ENCODE measurements around the gene DMXL1. TPM values are rescaled to one million over a fixed set of nuclear protein-coding genes. Genes with fewer than 3 reads are reported as not detected.

The DMXL1 gene
- total RNA-seq, 3 donors from 2014 or later (not counting 1 experiment from before 2014, with no cell fraction given), result 36.7 to 43.0 (median 39.9) TPM

- Histone ChIP-seq H3K4me3 (ENCODE audit: low read length) (peak overlapping the region; percentile 98), H3K27me3 (ENCODE audit: control insufficient read depth, insufficient read depth, low read length) (no peaks in the 10 kb centered on the region), H3K36me3 (ENCODE audit: control insufficient read depth, insufficient read depth, low read length) (no peaks in the 10 kb centered on the region), H3K9me3 (ENCODE audit: control insufficient read depth, insufficient read depth, low read length) (no peaks in the 10 kb centered on the region), H3K27ac (ENCODE audit: low read length) (peak overlapping the region; percentile 90), H3K4me1 (ENCODE audit: control insufficient read depth, insufficient read depth, low read length) (peaks cover 37% of the 10 kb centered on the region)
- Mint-ChIP-seq H3K27me3 (ENCODE audit: low read depth in 2 of 2) (no peaks in the 10 kb centered on the region), H3K9me3 (no peaks in the 10 kb centered on the region), H3K36me3 (no peaks in the 10 kb centered on the region), H3K4me1 (peaks cover 55 to 68% of the 10 kb centered on the region in 2 donors), H3K27ac (peak overlapping the region; percentile 89 to 98), H3K4me3 (peak overlapping the region; percentile 97)
- ATAC-seq, result peak; percentile 87 to 96 (median 90)
- TF ChIP-seq, protein P1, sequence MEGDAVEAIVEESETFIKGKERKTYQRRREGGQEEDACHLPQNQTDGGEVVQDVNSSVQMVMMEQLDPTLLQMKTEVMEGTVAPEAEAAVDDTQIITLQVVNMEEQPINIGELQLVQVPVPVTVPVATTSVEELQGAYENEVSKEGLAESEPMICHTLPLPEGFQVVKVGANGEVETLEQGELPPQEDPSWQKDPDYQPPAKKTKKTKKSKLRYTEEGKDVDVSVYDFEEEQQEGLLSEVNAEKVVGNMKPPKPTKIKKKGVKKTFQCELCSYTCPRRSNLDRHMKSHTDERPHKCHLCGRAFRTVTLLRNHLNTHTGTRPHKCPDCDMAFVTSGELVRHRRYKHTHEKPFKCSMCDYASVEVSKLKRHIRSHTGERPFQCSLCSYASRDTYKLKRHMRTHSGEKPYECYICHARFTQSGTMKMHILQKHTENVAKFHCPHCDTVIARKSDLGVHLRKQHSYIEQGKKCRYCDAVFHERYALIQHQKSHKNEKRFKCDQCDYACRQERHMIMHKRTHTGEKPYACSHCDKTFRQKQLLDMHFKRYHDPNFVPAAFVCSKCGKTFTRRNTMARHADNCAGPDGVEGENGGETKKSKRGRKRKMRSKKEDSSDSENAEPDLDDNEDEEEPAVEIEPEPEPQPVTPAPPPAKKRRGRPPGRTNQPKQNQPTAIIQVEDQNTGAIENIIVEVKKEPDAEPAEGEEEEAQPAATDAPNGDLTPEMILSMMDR (IDR thresholded peaks at IDR 0.05), result no peak
- intact Hi-C loops (cut with micrococcal nuclease), result loop anchor here (1.0 to 2.0 kb wide), 7 partner anchors 10 to 280 kb away; partner anchors contain the start of gene DTWD2
- DNase-seq, result peak; percentile 93 to 95
- under 1% methylated on average over 65 of the region's 65 CpGs for WGBS (ENCODE audit: insufficient coverage)
These were observed 197.6 kb downstream of the DMXL1 start for GRCh38 chr5:119268387-119269060.

- Histone ChIP-seq H3K27ac (ENCODE audit: low read length) (peak overlapping the region; percentile 90), H3K36me3 (ENCODE audit: control insufficient read depth, insufficient read depth, low read length) (no peaks in the 10 kb centered on the region), H3K4me3 (ENCODE audit: low read length) (peak overlapping the region; percentile 98), H3K9me3 (ENCODE audit: control insufficient read depth, insufficient read depth, low read length) (no peaks in the 10 kb centered on the region), H3K27me3 (ENCODE audit: control insufficient read depth, insufficient read depth, low read length) (no peaks in the 10 kb centered on the region), H3K4me1 (ENCODE audit: control insufficient read depth, insufficient read depth, low read length) (peaks cover 44% of the 10 kb centered on the region)
- TF ChIP-seq, protein P1 (IDR thresholded peaks at IDR 0.05), result no peak
- H3K27me3 Mint-ChIP-seq (ENCODE audit: low read depth in 2 of 2), result no peaks in the 10 kb centered on the region
- H3K4me3 Mint-ChIP-seq, result peak overlapping the region; percentile 97
- no peaks in the 10 kb centered on the region for H3K36me3 Mint-ChIP-seq
- H3K27ac Mint-ChIP-seq, result peak overlapping the region; percentile 89 to 98
- 0% methylated on average over 23 of the region's 24 CpGs for WGBS (ENCODE audit: insufficient coverage)
- peaks cover 63 to 76% of the 10 kb centered on the region in 2 donors for H3K4me1 Mint-ChIP-seq
- H3K9me3 Mint-ChIP-seq, result no peaks in the 10 kb centered on the region
- DNase-seq (peak in 1 of 2 donors; percentile 65), ATAC-seq (peak in 1 of 3 donors; percentile 6)
- intact Hi-C loops (cut with micrococcal nuclease), result loop anchor here (1.0 to 2.0 kb wide), 5 partner anchors 9 to 143 kb away; no protein-coding TSS in a partner anchor
These were observed 198.4 kb downstream of the DMXL1 start for GRCh38 chr5:119269061-119269944.

DNA sequence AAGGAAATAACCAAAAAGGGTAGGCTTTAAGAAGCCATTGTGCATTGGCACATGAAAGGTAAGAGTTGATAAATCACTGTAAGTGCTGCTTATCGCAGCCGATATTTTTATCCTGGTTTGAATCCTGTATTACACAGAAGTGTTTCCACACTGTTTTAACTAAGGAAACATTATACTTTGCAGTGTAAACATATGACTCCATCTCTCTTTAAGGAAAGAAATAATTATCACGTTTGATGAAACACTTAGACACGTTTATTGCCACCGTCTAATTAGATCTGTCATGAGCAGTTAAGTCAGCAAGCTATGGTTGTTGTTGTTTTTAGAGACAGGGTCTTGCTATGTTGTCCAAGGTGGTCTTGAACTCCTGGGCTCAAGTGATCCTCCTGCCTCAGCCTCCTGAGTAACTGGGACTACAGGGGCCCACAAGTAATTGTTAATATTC lies 199.3 kb downstream of the DMXL1 start:
- H3K9me3 Mint-ChIP-seq, result no peaks in the 10 kb centered on the region
- no peaks in the 10 kb centered on the region for H3K36me3 Mint-ChIP-seq
- ATAC-seq, result no peak
- peak overlapping the region; percentile 90 for H3K27ac ChIP-seq (ENCODE audit: low read length)
- peak overlapping the region; percentile 97 for H3K4me3 Mint-ChIP-seq
- intact Hi-C loops (cut with micrococcal nuclease), result no loop called here
- no peaks in the 10 kb centered on the region for H3K27me3 Mint-ChIP-seq (ENCODE audit: low read depth in 2 of 2)
- H3K27ac Mint-ChIP-seq, result peak overlapping the region; percentile 89 to 98
- DNase-seq, result peak in 1 of 2 donors; percentile 36
- TF ChIP-seq, protein P1 (IDR thresholded peaks at IDR 0.05), result no peak
- 21% methylated on average over 5 of the region's 5 CpGs for WGBS (ENCODE audit: insufficient coverage)
- H3K27me3 ChIP-seq (ENCODE audit: control insufficient read depth, insufficient read depth, low read length), result no peaks in the 10 kb centered on the region
- peak overlapping the region; percentile 98 for H3K4me3 ChIP-seq (ENCODE audit: low read length)
- H3K9me3 ChIP-seq (ENCODE audit: control insufficient read depth, insufficient read depth, low read length), result no peaks in the 10 kb centered on the region
- H3K4me1 Mint-ChIP-seq, result peaks cover 72 to 84% of the 10 kb centered on the region in 2 donors
- no peaks in the 10 kb centered on the region for H3K36me3 ChIP-seq (ENCODE audit: control insufficient read depth, insufficient read depth, low read length)
- peaks cover 50% of the 10 kb centered on the region for H3K4me1 ChIP-seq (ENCODE audit: control insufficient read depth, insufficient read depth, low read length)
